Measurements from ENCODE around the gene MUSK. TPM values are rescaled to one million over a fixed set of nuclear protein-coding genes. Genes with fewer than 3 reads are reported as not detected.

The MUSK gene
- total RNA-seq, 1 donor from 2014 or later = not detected

- Mint-ChIP-seq H3K27ac (no peak overlapping the region), H3K4me3 (no peak overlapping the region), H3K36me3 (ENCODE audit: low read depth) (no peaks in the 10 kb centered on the region), H3K27me3 (no peaks in the 10 kb centered on the region), H3K9me3 (peaks cover 1% of the 10 kb centered on the region), H3K4me1 (no peaks in the 10 kb centered on the region)
- ChIA-PET CTCF (no interaction called here), POLR2A (no interaction called here)
- intact Hi-C loops (cut with micrococcal nuclease) = no loop called here
- ATAC-seq (ENCODE audit: low read depth) = no peak
- DNase-seq = no peak
- TF ChIP-seq CTCF (IDR thresholded peaks at IDR 0.05) = no peak
Measured at GRCh38 chr9:110846215-110846614, 177.6 kb downstream of the MUSK start.

GRCh38 chr9:110847671-110848070, 179.1 kb downstream of the MUSK start:
- DNase-seq = no peak
- CTCF ChIA-PET = no interaction called here

GRCh38 chr9:110850401-110851135, 182.0 kb downstream of the MUSK start:
- Mint-ChIP-seq H3K36me3 (ENCODE audit: low read depth) (no peaks in the 10 kb centered on the region), H3K4me1 (no peaks in the 10 kb centered on the region), H3K27ac (no peak overlapping the region), H3K4me3 (no peak overlapping the region), H3K9me3 (peaks cover 11% of the 10 kb centered on the region), H3K27me3 (no peaks in the 10 kb centered on the region)
- intact Hi-C loops (cut with micrococcal nuclease) = no loop called here
- no peak for TF ChIP-seq CTCF (IDR thresholded peaks at IDR 0.05)
- CTCF ChIA-PET = no interaction called here
- no peak for ATAC-seq (ENCODE audit: low read depth)
- DNase-seq = no peak
- POLR2A ChIA-PET = no interaction called here

More at GRCh38 chr9:110847671-110848070, 179.1 kb downstream of the MUSK start:
- POLR2A ChIA-PET = no interaction called here
- TF ChIP-seq CTCF (IDR thresholded peaks at IDR 0.05) = no peak
- Mint-ChIP-seq H3K4me3 (no peak overlapping the region), H3K4me1 (no peaks in the 10 kb centered on the region), H3K9me3 (peaks cover 1% of the 10 kb centered on the region), H3K27ac (no peak overlapping the region), H3K36me3 (ENCODE audit: low read depth) (no peaks in the 10 kb centered on the region), H3K27me3 (no peaks in the 10 kb centered on the region)
- no peak for ATAC-seq (ENCODE audit: low read depth)
- intact Hi-C loops (cut with micrococcal nuclease) = no loop called here

Other genes starting within 250 kb of the MUSK start
- not detected in 2 replicates for gene SVEP1, start 89.0 kb upstream of the MUSK start, total RNA-seq

Data from activated B cell treated with CpG ODN at 0.5 μM for 24 hours (primary cell).